T-helper 17 cell (primary cell): Measurements from ENCODE around the gene CASZ1. TPM values are rescaled to one million over a fixed set of nuclear protein-coding genes. Genes with fewer than 3 reads are reported as not detected.

Source experiments
- ATAC-seq: fragments of 150-1000 bp; cut with Tn5 transposase; 2 replicates; pipeline ENCODE4 v1.10.0; 2021; ENCODE audit warnings: mild to moderate bottlenecking, moderate library complexity
- DNase-seq, 3 donors: peaks; one replicate each; pipeline versions ENCODE4 v3.0.0 to v3.0.0-alpha.2; 2020 to 2021
- H3K9me3 ChIP-seq: one replicate; pipeline ENCODE4 v1.7.0; 2013; ENCODE audit warnings: low read length, mild to moderate bottlenecking; ENCODE audit not compliant: control insufficient read depth, poor library complexity, severe bottlenecking
- H3K27ac Mint-ChIP-seq: one replicate; pipeline ENCODE4 v1.8.0; 2022; ENCODE audit warnings: mild to moderate bottlenecking, moderate library complexity, mixed read lengths
- H3K27me3 Mint-ChIP-seq: one replicate; pipeline ENCODE4 v1.8.0; 2022; ENCODE audit warnings: mixed read lengths
- H3K36me3 Mint-ChIP-seq: one replicate; pipeline ENCODE4 v1.8.0; 2022; ENCODE audit warnings: low read depth, mixed read lengths
- H3K4me1 Mint-ChIP-seq: one replicate; pipeline ENCODE4 v1.8.0; 2022; ENCODE audit warnings: mild to moderate bottlenecking, mixed read lengths
- H3K4me3 Mint-ChIP-seq: one replicate; pipeline ENCODE4 v1.8.0; 2022; ENCODE audit warnings: mild to moderate bottlenecking, moderate library complexity, mixed read lengths
- total RNA-seq, 4 donors: library from RNA in 2 of 4; stranded (reverse) in 2 of 4; gene quantifications; one replicate each; pipeline ENCODE4 v1.2.3 and lab custom pipeline; 2022 to 2026

Gene CASZ1
- total RNA-seq, 2 donors from 2014 or later, result 20.8 to 21.2 TPM

GRCh38 chr1:10724948-10725847 lies 71.2 kb downstream of the CASZ1 start:
- no peaks in the 10 kb centered on the region for H3K9me3 ChIP-seq
- no peak for ATAC-seq
- Mint-ChIP-seq H3K4me3 (no peak overlapping the region), H3K27me3 (peaks cover 13% of the 10 kb centered on the region), H3K4me1 (peaks cover 2% of the 10 kb centered on the region), H3K27ac (no peak overlapping the region), H3K36me3 (no peaks in the 10 kb centered on the region)
- DNase-seq, result no peak

GRCh38 chr1:10724511-10724910 lies 71.9 kb downstream of the CASZ1 start:
- peaks cover 2% of the 10 kb centered on the region for H3K4me1 Mint-ChIP-seq
- no peak overlapping the region for H3K27ac Mint-ChIP-seq
- DNase-seq, result no peak
- H3K9me3 ChIP-seq, result no peaks in the 10 kb centered on the region
- H3K4me3 Mint-ChIP-seq, result no peak overlapping the region
- H3K36me3 Mint-ChIP-seq, result no peaks in the 10 kb centered on the region
- no peak for ATAC-seq
- peaks cover 19% of the 10 kb centered on the region for H3K27me3 Mint-ChIP-seq

- no peaks in the 10 kb centered on the region for H3K9me3 ChIP-seq
- Mint-ChIP-seq H3K27ac (no peak overlapping the region), H3K4me3 (no peak overlapping the region), H3K4me1 (peaks cover 2% of the 10 kb centered on the region), H3K27me3 (peaks cover 23% of the 10 kb centered on the region), H3K36me3 (no peaks in the 10 kb centered on the region)
- DNase-seq, result no peak
- ATAC-seq, result no peak
These were observed 72.4 kb downstream of the CASZ1 start for GRCh38 chr1:10724052-10724494.

GRCh38 chr1:10723317-10723716 lies 73.1 kb downstream of the CASZ1 start:
- peaks cover 30% of the 10 kb centered on the region for H3K27me3 Mint-ChIP-seq
- no peaks in the 10 kb centered on the region for H3K36me3 Mint-ChIP-seq
- H3K27ac Mint-ChIP-seq, result no peak overlapping the region
- H3K4me3 Mint-ChIP-seq, result no peak overlapping the region
- no peaks in the 10 kb centered on the region for H3K9me3 ChIP-seq
- ATAC-seq, result no peak
- H3K4me1 Mint-ChIP-seq, result peaks cover 2% of the 10 kb centered on the region
- no peak for DNase-seq

- Mint-ChIP-seq H3K4me3 (no peak overlapping the region), H3K27ac (no peak overlapping the region), H3K4me1 (peaks cover 2% of the 10 kb centered on the region), H3K27me3 (peaks cover 30% of the 10 kb centered on the region), H3K36me3 (no peaks in the 10 kb centered on the region)
- no peaks in the 10 kb centered on the region for H3K9me3 ChIP-seq
- DNase-seq (no peak), ATAC-seq (no peak)
These were observed 73.6 kb downstream of the CASZ1 start for GRCh38 chr1:10722803-10723202.

- H3K9me3 ChIP-seq, result no peaks in the 10 kb centered on the region
- Mint-ChIP-seq H3K27ac (no peak overlapping the region), H3K36me3 (no peaks in the 10 kb centered on the region), H3K27me3 (peaks cover 38% of the 10 kb centered on the region), H3K4me1 (peaks cover 2% of the 10 kb centered on the region), H3K4me3 (no peak overlapping the region)
- ATAC-seq (no peak), DNase-seq (no peak)
These were observed 74.8 kb downstream of the CASZ1 start for GRCh38 chr1:10721381-10722321.

GRCh38 chr1:10720635-10721034 lies 75.8 kb downstream of the CASZ1 start:
- no peak overlapping the region for H3K4me3 Mint-ChIP-seq
- peaks cover 5% of the 10 kb centered on the region for H3K4me1 Mint-ChIP-seq
- peaks cover 44% of the 10 kb centered on the region for H3K27me3 Mint-ChIP-seq
- DNase-seq, result no peak
- no peak overlapping the region for H3K27ac Mint-ChIP-seq
- no peak for ATAC-seq
- no peaks in the 10 kb centered on the region for H3K9me3 ChIP-seq
- H3K36me3 Mint-ChIP-seq, result no peaks in the 10 kb centered on the region

- no peak overlapping the region for H3K4me3 Mint-ChIP-seq
- no peaks in the 10 kb centered on the region for H3K36me3 Mint-ChIP-seq
- DNase-seq (no peak), ATAC-seq (no peak)
- no peaks in the 10 kb centered on the region for H3K9me3 ChIP-seq
- H3K4me1 Mint-ChIP-seq, result peaks cover 5% of the 10 kb centered on the region
- peaks cover 54% of the 10 kb centered on the region for H3K27me3 Mint-ChIP-seq
- no peak overlapping the region for H3K27ac Mint-ChIP-seq
These were observed 78.4 kb downstream of the CASZ1 start for GRCh38 chr1:10718083-10718415.

GRCh38 chr1:10717296-10718082 lies 79.0 kb downstream of the CASZ1 start:
- no peak for ATAC-seq
- DNase-seq, result no peak
- Mint-ChIP-seq H3K27ac (no peak overlapping the region), H3K36me3 (no peaks in the 10 kb centered on the region), H3K27me3 (peaks cover 58% of the 10 kb centered on the region), H3K4me1 (peaks cover 5% of the 10 kb centered on the region), H3K4me3 (no peak overlapping the region)
- H3K9me3 ChIP-seq, result no peaks in the 10 kb centered on the region

GRCh38 chr1:10716840-10717239 lies 79.6 kb downstream of the CASZ1 start:
- Mint-ChIP-seq H3K27ac (no peak overlapping the region), H3K4me1 (peaks cover 5% of the 10 kb centered on the region), H3K36me3 (no peaks in the 10 kb centered on the region), H3K4me3 (no peak overlapping the region), H3K27me3 (peaks cover 58% of the 10 kb centered on the region)
- DNase-seq (no peak), ATAC-seq (no peak)
- no peaks in the 10 kb centered on the region for H3K9me3 ChIP-seq

GRCh38 chr1:10714337-10715114 lies 81.9 kb downstream of the CASZ1 start:
- H3K4me1 Mint-ChIP-seq, result peaks cover 3% of the 10 kb centered on the region
- no peak for ATAC-seq

GRCh38 chr1:10713614-10714013 lies 82.8 kb downstream of the CASZ1 start:
- Mint-ChIP-seq H3K4me3 (no peak overlapping the region), H3K36me3 (no peaks in the 10 kb centered on the region), H3K27ac (no peak overlapping the region), H3K27me3 (peaks cover 44% of the 10 kb centered on the region), H3K4me1 (peaks cover 3% of the 10 kb centered on the region)
- DNase-seq (no peak), ATAC-seq (no peak)
- no peaks in the 10 kb centered on the region for H3K9me3 ChIP-seq

More at GRCh38 chr1:10714337-10715114, 81.9 kb downstream of the CASZ1 start:
- no peak for DNase-seq
- Mint-ChIP-seq H3K4me3 (no peak overlapping the region), H3K27me3 (peaks cover 53% of the 10 kb centered on the region), H3K27ac (no peak overlapping the region), H3K36me3 (no peaks in the 10 kb centered on the region)
- no peaks in the 10 kb centered on the region for H3K9me3 ChIP-seq
